A673 (cell line): Measurements from ENCODE around the gene GRIK4.

ENCODE experiments used
- EZH2 ChIP-seq: fragments of 200-600 bp; sonication (generic); IDR thresholded peaks from 2 replicates; pipeline ENCODE4 v1.6.1; 2017; ENCODE audit warnings: borderline replicate concordance, low read depth, mild to moderate bottlenecking, mixed read lengths, antibody characterized with exemption, low read length; ENCODE audit not compliant: poor library complexity, severe bottlenecking
- TF ChIP-seq, protein P1 (sequence below): fragments of 300-800, 200-600 bp; sonication (generic); conservative IDR thresholded peaks from 2 replicates; pipeline ENCODE4 v1.5.1; 2017; ENCODE audit warnings: low read depth, mild to moderate bottlenecking, antibody characterized with exemption, low read length, moderate library complexity, mixed read lengths

- TF ChIP-seq, protein P1, sequence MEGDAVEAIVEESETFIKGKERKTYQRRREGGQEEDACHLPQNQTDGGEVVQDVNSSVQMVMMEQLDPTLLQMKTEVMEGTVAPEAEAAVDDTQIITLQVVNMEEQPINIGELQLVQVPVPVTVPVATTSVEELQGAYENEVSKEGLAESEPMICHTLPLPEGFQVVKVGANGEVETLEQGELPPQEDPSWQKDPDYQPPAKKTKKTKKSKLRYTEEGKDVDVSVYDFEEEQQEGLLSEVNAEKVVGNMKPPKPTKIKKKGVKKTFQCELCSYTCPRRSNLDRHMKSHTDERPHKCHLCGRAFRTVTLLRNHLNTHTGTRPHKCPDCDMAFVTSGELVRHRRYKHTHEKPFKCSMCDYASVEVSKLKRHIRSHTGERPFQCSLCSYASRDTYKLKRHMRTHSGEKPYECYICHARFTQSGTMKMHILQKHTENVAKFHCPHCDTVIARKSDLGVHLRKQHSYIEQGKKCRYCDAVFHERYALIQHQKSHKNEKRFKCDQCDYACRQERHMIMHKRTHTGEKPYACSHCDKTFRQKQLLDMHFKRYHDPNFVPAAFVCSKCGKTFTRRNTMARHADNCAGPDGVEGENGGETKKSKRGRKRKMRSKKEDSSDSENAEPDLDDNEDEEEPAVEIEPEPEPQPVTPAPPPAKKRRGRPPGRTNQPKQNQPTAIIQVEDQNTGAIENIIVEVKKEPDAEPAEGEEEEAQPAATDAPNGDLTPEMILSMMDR, result no peak
- no peak for TF ChIP-seq EZH2
Observed at GRCh38 chr11:120869516-120870011, 358.0 kb downstream of the GRIK4 start.
